Measurements from ENCODE around the gene GNMT. TPM values are rescaled to one million over a fixed set of nuclear protein-coding genes. Genes with fewer than 3 reads are reported as not detected.
A peak's percentile ranks its signal among the peaks of the same experiment; 100 is the strongest.

Gene GNMT
- total RNA-seq (2014; rRNA removed; shearing (Covaris generic); ENCODE audit: low replicate concordance) = not detected in 2 replicates

DNA sequence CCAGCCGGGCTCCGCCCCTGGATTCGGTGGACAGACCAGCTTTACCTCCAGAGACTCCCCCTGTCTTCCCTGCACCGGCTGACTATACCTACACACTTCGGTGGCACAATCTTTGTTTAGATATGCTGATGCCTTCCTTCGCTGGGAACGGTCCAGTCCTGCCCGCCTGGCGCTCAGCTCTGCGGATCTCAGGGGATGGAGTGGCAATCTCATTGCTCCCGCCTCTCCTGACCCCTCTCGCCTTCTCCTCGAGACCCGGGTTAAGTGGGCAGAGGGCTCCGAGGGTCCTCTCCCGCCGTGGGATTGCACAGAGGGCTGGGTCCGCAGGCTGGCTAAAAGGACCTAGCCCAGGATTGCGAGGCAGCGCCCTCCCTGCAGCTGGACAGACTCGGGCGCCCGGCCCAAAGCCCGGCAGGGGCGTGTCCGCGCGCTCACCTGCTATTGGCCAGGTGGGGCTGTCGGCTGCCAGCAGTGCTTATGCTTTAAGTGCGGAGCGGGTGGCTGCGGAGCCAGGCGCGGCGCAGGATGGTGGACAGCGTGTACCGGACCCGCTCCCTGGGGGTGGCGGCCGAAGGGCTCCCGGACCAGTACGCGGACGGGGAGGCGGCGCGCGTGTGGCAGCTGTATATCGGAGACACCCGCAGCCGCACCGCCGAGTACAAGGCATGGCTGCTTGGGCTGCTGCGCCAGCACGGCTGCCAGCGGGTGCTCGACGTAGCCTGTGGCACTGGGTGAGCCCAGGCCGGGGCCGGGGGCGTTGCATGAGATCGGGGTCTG lies at the start of gene GNMT:
TSS of gene GNMT (plus strand) at position 512 of the 777 bp plus-strand sequence. CDS start at position 526, 14 bp downstream.
- Histone ChIP-seq H3K27me3 (no peaks in the 10 kb centered on the region), H3K9me3 (no peaks in the 10 kb centered on the region), H3K4me3 (no peak within 1 kb of the TSS), H3K36me3 (no peaks in the 10 kb centered on the region)
- DNase-seq = peak; percentile 14

DNA sequence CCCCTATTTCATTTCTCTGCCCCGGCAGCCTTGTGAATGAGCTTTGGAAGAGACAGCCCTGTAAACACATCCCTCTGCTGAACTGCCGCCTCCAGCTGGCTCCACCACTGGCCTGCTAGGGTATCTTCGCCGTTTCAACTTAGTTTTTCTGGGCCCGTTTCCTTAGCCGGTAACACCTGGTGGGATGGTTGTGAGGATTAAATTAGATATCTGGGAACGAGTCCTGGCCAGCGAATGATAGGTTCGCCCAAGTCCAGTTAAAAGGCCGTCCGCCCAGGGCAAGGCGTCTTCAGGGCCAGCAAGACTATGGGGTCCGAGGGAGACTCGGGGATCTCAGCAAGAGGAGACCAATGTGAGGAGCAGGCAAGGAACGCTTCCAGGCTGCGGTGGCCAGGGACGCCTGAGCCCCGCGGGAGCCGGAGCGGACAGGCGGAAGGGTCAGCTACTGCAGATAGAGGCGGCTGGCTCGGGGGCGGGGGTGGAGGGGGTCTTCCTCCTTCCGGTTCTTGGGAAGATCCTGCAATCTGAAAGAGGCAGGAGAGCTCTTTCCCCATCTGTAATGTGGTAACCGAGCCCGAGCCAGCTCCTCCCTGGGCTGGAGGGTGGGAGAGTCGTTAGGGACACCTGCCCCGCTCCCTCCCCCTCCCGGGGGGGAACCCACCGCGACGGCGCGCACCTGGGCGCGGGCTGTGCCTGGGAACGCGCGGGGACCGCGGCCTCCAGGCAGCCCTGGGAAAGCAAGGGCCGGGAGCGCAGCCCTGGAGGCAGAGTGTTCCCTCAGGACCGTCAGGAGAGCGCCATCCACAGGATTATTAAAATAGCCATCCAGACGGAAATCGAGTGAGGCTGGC lies 49.2 kb upstream of the GNMT start:
- H3K4me3 ChIP-seq = no peak overlapping the region
- no peaks in the 10 kb centered on the region for H3K36me3 ChIP-seq
- no peak for DNase-seq
- H3K27me3 ChIP-seq = no peaks in the 10 kb centered on the region
- no peaks in the 10 kb centered on the region for H3K9me3 ChIP-seq

- no peak for DNase-seq
These were observed 46.0 kb upstream of the GNMT start for GRCh38 chr6:42914546-42914945.

DNA sequence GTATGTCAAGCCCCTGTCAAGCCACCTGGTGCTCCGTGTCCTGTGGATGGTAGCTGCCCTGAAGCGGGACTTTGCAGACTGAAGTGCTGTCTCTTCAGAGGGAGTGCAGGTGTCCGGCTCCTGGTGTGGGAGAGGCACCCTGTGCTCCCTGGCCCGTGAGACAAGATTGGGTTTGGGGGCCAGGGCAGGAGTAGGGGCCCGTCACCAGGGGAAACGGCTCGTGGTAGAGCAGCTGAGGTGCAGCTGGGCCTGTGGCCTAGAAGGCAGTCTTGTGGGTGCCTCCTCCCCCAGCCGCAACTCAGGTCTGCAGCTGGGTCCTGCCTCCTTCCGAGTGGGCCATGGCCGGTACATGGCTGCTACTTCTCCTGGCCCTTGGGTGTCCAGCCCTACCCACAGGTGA lies 44.8 kb upstream of the GNMT start, which contains the start of gene PTCRA:
TSS of gene PTCRA (plus strand) at position 322 of the 400 bp plus-strand sequence. CDS start at position 339, 17 bp downstream.
- DNase-seq = no peak
- no peaks in the 10 kb centered on the region for H3K9me3 ChIP-seq
- no peaks in the 10 kb centered on the region for H3K27me3 ChIP-seq
- no peaks in the 10 kb centered on the region for H3K36me3 ChIP-seq
- H3K4me3 ChIP-seq = no peak within 1 kb of the TSS

More at GRCh38 chr6:42914546-42914945, 46.0 kb upstream of the GNMT start:
- Histone ChIP-seq H3K27me3 (no peaks in the 10 kb centered on the region), H3K36me3 (no peaks in the 10 kb centered on the region), H3K9me3 (no peaks in the 10 kb centered on the region), H3K4me3 (no peak overlapping the region)

- no peak for DNase-seq
- Histone ChIP-seq H3K36me3 (no peaks in the 10 kb centered on the region), H3K27me3 (no peaks in the 10 kb centered on the region), H3K4me3 (no peak overlapping the region), H3K9me3 (no peaks in the 10 kb centered on the region)
These were observed 44.3 kb upstream of the GNMT start for GRCh38 chr6:42916288-42916687.

DNA sequence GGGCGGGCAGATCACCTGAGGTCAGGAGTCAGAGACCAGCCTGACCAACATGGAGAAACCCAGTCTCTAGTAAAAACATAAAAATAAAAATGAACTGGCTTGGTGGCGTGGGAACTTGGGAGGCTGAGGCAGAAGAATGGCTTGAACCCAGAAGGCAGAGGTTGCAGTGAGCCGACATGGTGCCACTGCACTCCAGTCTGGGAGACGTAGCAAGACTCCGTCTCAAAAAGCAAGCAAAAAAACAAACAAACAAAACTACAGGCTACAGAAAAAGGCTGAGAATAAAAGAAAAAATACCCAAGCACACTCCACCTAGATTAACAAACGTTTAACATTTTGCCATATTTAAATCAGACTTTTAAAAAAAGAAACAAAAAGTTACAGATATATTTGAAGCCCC lies 38.8 kb upstream of the GNMT start:
- H3K36me3 ChIP-seq = no peaks in the 10 kb centered on the region
- no peaks in the 10 kb centered on the region for H3K27me3 ChIP-seq
- H3K9me3 ChIP-seq = no peaks in the 10 kb centered on the region
- no peak for DNase-seq
- H3K4me3 ChIP-seq = no peak overlapping the region

DNA sequence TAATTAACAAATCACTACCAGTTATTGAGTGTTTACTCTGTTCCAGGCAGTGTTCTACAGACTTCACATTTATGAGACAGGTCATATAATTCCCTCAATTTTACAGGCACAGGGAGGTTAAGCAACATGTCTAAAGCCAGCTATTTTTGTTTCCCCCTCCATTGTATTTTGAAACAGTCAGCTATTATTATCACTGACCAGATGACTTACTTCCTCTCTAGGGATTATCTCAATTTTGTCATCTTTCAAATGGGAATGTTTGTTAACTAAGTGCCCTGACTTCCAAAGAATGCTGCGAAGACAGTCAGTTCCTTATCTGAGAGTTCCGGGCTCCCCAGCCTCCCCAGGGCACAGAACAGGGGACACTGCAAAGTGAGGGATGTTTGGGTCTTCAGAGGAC lies 36.9 kb upstream of the GNMT start:
- Histone ChIP-seq H3K36me3 (no peaks in the 10 kb centered on the region), H3K4me3 (no peak overlapping the region), H3K27me3 (no peaks in the 10 kb centered on the region), H3K9me3 (no peaks in the 10 kb centered on the region)
- DNase-seq = no peak

- Histone ChIP-seq H3K9me3 (no peaks in the 10 kb centered on the region), H3K4me3 (no peak overlapping the region), H3K36me3 (no peaks in the 10 kb centered on the region)
These were observed 35.2 kb upstream of the GNMT start for GRCh38 chr6:42925248-42925857.

DNA sequence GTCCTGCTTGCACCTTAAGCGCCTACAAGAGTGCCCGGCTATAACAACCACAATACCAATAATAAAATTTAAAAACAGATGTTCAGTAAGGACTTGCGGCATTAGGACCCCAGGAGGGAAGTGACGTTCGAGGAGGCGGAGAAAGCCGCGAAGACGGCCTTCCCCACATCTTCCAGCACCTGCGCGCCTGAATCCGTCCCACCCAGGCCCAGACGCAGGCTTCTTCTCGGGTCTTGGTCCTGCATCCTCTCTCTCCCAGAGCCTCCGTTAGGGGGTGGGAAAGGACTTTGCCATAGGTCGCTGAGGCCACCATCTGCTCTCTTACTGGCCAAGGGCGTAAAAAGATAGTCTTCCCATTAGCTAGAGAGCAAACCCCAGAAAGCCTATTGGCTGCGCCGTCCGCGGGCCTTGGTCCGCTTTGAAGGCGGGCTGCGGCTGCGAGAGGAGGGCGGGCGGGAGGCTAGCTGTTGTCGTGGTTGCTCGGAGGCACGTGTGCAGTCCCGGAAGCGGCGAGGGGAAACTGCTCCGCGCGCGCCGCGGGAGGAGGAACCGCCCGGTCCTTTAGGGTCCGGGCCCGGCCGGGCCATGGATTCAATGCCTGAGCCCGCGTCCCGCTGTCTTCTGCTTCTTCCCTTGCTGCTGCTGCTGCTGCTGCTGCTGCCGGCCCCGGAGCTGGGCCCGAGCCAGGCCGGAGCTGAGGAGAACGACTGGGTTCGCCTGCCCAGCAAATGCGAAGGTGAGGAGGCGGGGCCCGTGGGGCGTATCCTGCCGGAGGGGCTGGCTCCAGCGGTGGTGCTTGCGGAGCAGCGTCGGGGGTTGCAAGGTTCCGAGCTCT lies 31.4 kb upstream of the GNMT start, which contains the start of gene CNPY3:
TSS of gene CNPY3 (plus strand) at position 495 of the 835 bp plus-strand sequence. CDS start at position 586, 91 bp downstream.
- Histone ChIP-seq H3K9me3 (no peaks in the 10 kb centered on the region), H3K4me3 (peak within 1 kb of the TSS; percentile 74), H3K36me3 (peaks cover 3% of the 10 kb centered on the region), H3K27me3 (no peaks in the 10 kb centered on the region)
- peak; percentile 96 for DNase-seq

More at GRCh38 chr6:42925248-42925857, 35.2 kb upstream of the GNMT start:
- H3K27me3 ChIP-seq = no peaks in the 10 kb centered on the region
- DNase-seq = no peak

GRCh38 chr6:42929821-42930360 lies 30.7 kb upstream of the GNMT start:
- H3K9me3 ChIP-seq = no peaks in the 10 kb centered on the region
- DNase-seq = no peak
- peaks cover 3% of the 10 kb centered on the region for H3K36me3 ChIP-seq
- peak overlapping the region; percentile 74 for H3K4me3 ChIP-seq
- H3K27me3 ChIP-seq = no peaks in the 10 kb centered on the region

DNA sequence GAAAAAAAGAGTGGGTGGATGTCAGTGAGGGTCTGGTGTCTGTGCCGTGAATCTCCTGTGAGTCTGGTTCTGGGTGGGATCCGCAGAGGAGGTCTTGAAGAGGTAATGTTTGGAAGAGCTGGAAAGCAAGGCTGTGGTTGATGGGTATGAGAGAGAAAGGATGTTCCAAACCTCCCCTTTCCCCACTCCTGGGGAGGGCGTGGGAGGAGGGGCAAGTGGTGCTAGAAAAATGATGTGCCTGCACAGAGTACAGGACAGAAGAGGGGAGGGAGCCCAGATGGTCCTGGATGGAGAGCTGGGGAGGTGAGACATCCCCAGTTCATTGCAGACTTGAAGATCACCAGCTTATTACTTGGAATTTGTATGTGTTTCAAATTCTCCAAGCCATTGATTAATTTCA lies 28.1 kb upstream of the GNMT start:
- H3K4me3 ChIP-seq = no peak overlapping the region
- H3K36me3 ChIP-seq = peaks cover 10% of the 10 kb centered on the region
- H3K9me3 ChIP-seq = no peaks in the 10 kb centered on the region
- no peak for DNase-seq
- H3K27me3 ChIP-seq = no peaks in the 10 kb centered on the region

DNA sequence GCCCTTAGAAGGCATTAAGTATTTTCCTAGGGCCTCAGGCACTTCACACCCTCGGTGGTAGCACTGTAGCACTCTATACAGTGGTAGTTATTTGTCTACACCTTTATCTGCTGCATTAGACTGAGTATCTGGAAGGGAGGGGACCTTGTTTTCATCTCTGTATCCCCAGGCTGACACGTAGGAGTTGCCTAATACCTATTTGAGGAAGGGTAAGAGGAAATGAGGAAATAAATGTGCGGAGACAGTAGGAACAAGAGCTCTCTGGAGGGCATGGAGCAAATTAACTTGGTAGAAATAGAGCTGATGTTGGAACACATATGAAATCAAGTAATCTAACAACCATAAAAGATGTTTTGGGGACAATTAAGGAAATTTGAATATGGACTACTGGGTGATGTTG lies 27.3 kb upstream of the GNMT start:
- no peaks in the 10 kb centered on the region for H3K9me3 ChIP-seq
- H3K36me3 ChIP-seq = peaks cover 10% of the 10 kb centered on the region
- no peak for DNase-seq
- H3K4me3 ChIP-seq = no peak overlapping the region
- no peaks in the 10 kb centered on the region for H3K27me3 ChIP-seq

DNA sequence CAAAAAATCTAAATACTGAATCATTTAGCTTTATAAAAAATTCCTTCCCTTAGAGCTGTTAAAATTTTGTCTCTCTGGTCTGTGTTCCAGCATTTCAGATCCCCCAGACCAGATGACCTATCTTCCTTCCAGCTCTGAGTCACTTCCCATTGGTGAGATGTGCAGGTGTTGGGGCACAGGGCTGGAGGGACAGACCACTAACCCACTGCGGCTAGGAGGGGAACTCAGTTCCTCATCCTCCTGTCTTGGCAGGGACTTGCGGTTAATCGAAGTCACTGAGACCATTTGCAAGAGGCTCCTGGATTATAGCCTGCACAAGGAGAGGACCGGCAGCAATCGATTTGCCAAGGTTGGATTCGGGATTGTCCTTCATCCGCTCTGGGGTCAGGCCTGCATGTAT lies 25.2 kb upstream of the GNMT start:
- Histone ChIP-seq H3K4me3 (no peak overlapping the region), H3K27me3 (no peaks in the 10 kb centered on the region), H3K36me3 (peaks cover 10% of the 10 kb centered on the region), H3K9me3 (no peaks in the 10 kb centered on the region)
- DNase-seq = no peak

DNA sequence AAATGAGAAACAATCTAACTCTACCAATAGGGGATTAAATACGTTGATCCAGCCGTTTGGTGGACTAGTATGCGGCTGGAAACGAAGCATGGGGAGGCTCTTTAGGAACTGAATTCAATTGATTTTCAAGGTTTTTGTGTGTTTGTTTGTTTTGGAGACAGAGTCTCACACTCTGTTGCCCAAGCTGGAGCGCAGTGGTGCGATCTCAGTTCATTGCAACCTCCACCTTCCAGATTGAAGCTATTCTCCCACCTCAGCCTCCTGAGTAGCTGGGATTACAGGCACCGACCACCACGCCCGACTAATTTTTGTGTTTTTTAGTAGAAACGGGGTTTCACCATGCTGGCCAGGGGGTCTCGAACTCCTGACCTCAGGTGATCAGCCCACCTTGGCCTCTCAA lies 24.2 kb upstream of the GNMT start:
- DNase-seq = no peak
- Histone ChIP-seq H3K27me3 (no peaks in the 10 kb centered on the region), H3K9me3 (no peaks in the 10 kb centered on the region), H3K4me3 (no peak overlapping the region), H3K36me3 (peaks cover 10% of the 10 kb centered on the region)

DNA sequence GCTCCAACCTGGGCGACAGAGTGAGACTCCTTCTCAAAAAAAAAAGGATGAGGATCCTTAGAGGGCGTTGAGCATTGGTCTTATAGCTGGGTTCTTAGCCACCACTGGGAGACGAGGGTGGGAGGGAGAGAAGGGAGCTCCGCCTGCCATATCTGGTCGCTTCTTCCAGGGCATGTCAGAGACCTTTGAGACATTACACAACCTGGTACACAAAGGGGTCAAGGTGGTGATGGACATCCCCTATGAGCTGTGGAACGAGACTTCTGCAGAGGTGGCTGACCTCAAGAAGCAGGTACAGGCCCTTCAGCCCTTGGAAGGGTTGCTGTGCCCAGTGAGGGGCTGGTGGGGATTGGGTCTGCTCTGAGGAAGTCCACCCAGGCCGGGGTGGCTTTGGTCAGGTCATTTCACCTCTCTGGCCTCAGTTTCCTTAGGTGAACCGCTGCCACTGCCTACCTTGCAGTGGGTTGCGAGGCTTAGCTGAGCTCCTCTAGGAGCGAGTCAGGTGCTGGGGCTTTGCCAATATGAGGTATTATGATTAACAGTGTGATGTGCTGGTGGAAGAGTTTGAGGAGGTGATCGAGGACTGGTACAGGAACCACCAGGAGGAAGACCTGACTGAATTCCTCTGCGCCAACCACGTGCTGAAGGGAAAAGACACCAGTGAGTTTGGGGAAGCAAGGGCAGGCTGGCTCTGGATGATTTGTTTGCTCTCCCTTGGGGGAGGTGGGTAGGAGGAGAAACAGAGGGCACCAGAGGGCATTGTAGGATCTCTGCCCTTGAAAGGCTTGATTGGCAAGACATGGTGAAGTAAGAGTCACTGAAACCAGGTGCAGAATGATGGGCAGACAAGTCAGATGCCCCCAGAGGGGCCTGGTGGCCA lies 22.8 kb upstream of the GNMT start:
- DNase-seq = no peak
- Histone ChIP-seq H3K27me3 (no peaks in the 10 kb centered on the region), H3K4me3 (no peak overlapping the region), H3K36me3 (peaks cover 7% of the 10 kb centered on the region), H3K9me3 (no peaks in the 10 kb centered on the region)

Data from MG63 (cell line).